H1 (cell line): ENCODE results near the gene PATJ. TPM values are rescaled to one million over a fixed set of nuclear protein-coding genes. Genes with fewer than 3 reads are reported as not detected.

Source experiments
- SIX5 ChIP-seq: IDR thresholded peaks from 2 replicates; pipeline ENCODE4 v1.6.1; 2011; ENCODE audit warnings: mild to moderate bottlenecking, low read depth, low read length
- polyA plus RNA-seq, 7 experiments: library from polyadenylated mRNA; depleted of rRNA in 3 of 7; stranded (reverse) in 5 of 7; unstranded in 2 of 7; fragments of >200 nt in 5 of 7; fragments of 200-250 nt in 2 of 7; gene quantifications; 1 replicate in 5 of 7; 2 replicates in 1 of 7; 4 replicates in 1 of 7; pipeline versions ENCODE4 v1.2.1 to v1.2.3, GENCODE V29; 2011 to 2013; ENCODE audit warnings: missing spikeins in 2 of 7, mixed read lengths in 2 of 7
- total RNA-seq: library from RNA; stranded (reverse); fragmentation: NEBNext Ultra II Directional; extraction: Animal tissue kit (Norgen Biotek cat#: 25700); gene quantifications from 2 replicates; pipeline ENCODE4 v1.2.1, GENCODE V29; 2021

PATJ gene
- total and polyA plus RNA-seq, 2 of the 8 experiments (the other 6 are each of a cell fraction or from before 2014, with no cell fraction given): 8.2 to 55.6 TPM

- TF ChIP-seq SIX5: no peak
- TF ChIP-seq, all 59 proteins: peak for 0
These were observed 329.4 kb downstream of the PATJ start (continued) for GRCh38 chr1:62071695-62072094.
